ENCODE results near the gene CCDC137. TPM values are rescaled to one million over a fixed set of nuclear protein-coding genes. Genes with fewer than 3 reads are reported as not detected.
"Not testable (repeated sequence)": the region's sequence is repeated elsewhere in the genome, so short reads cannot be mapped to it uniquely, and the experiment has no call there.

Gene CCDC137
- total RNA-seq, 1 donor from 2014 or later = 25.6 TPM

- no peak for DNase-seq (ENCODE audit: low read depth)
- no peak for TF ChIP-seq CTCF (IDR thresholded peaks at IDR 0.05; ENCODE audit: insufficient read depth, low read length, poor library complexity, severe bottlenecking)
- H3K36me3 ChIP-seq (ENCODE audit: control insufficient read depth, insufficient read depth, low read length) = peaks cover 3% of the 10 kb centered on the region
- H3K4me3 ChIP-seq (ENCODE audit: low read depth, low read length) = no peak overlapping the region
- no peaks in the 10 kb centered on the region for H3K27me3 ChIP-seq (ENCODE audit: control insufficient read depth, insufficient read depth, low read length)
Measured at GRCh38 chr17:81672504-81672903, 6.0 kb downstream of the CCDC137 start.

GRCh38 chr17:81672954-81673353, 6.4 kb downstream of the CCDC137 start:
- no peak for TF ChIP-seq CTCF (IDR thresholded peaks at IDR 0.05; ENCODE audit: insufficient read depth, low read length, poor library complexity, severe bottlenecking)
- H3K27me3 ChIP-seq (ENCODE audit: control insufficient read depth, insufficient read depth, low read length) = no peaks in the 10 kb centered on the region
- DNase-seq (ENCODE audit: low read depth) = no peak
- no peak overlapping the region for H3K4me3 ChIP-seq (ENCODE audit: low read depth, low read length)
- peaks cover 3% of the 10 kb centered on the region for H3K36me3 ChIP-seq (ENCODE audit: control insufficient read depth, insufficient read depth, low read length)

GRCh38 chr17:81673561-81674258, 7.2 kb downstream of the CCDC137 start:
- peaks cover 3% of the 10 kb centered on the region for H3K36me3 ChIP-seq (ENCODE audit: control insufficient read depth, insufficient read depth, low read length)
- H3K27me3 ChIP-seq (ENCODE audit: control insufficient read depth, insufficient read depth, low read length) = no peaks in the 10 kb centered on the region
- no peak for DNase-seq (ENCODE audit: low read depth)
- H3K4me3 ChIP-seq (ENCODE audit: low read depth, low read length) = no peak overlapping the region
- no peak for TF ChIP-seq CTCF (IDR thresholded peaks at IDR 0.05; ENCODE audit: insufficient read depth, low read length, poor library complexity, severe bottlenecking)

- not testable (repeated sequence) for H3K4me3 ChIP-seq (ENCODE audit: low read depth, low read length); H3K27me3 ChIP-seq (ENCODE audit: control insufficient read depth, insufficient read depth, low read length); DNase-seq (ENCODE audit: low read depth); H3K36me3 ChIP-seq (ENCODE audit: control insufficient read depth, insufficient read depth, low read length)
- peak; percentile 36 for TF ChIP-seq CTCF (IDR thresholded peaks at IDR 0.05; ENCODE audit: insufficient read depth, low read length, poor library complexity, severe bottlenecking)
Measured at GRCh38 chr17:81675515-81676221, 9.1 kb downstream of the CCDC137 start.

GRCh38 chr17:81676906-81677305, 10.4 kb downstream of the CCDC137 start:
- no peak for DNase-seq (ENCODE audit: low read depth)
- no peaks in the 10 kb centered on the region for H3K27me3 ChIP-seq (ENCODE audit: control insufficient read depth, insufficient read depth, low read length)
- H3K36me3 ChIP-seq (ENCODE audit: control insufficient read depth, insufficient read depth, low read length) = no peaks in the 10 kb centered on the region
- no peak for TF ChIP-seq CTCF (IDR thresholded peaks at IDR 0.05; ENCODE audit: insufficient read depth, low read length, poor library complexity, severe bottlenecking)
- H3K4me3 ChIP-seq (ENCODE audit: low read depth, low read length) = no peak overlapping the region

Data from kidney epithelial cell (primary cell).